Measurements from ENCODE around the gene PLEK.
"Not testable (repeated sequence)": the region's sequence is repeated elsewhere in the genome, so short reads cannot be mapped to it uniquely, and the experiment has no call there.

PLEK gene

DNA sequence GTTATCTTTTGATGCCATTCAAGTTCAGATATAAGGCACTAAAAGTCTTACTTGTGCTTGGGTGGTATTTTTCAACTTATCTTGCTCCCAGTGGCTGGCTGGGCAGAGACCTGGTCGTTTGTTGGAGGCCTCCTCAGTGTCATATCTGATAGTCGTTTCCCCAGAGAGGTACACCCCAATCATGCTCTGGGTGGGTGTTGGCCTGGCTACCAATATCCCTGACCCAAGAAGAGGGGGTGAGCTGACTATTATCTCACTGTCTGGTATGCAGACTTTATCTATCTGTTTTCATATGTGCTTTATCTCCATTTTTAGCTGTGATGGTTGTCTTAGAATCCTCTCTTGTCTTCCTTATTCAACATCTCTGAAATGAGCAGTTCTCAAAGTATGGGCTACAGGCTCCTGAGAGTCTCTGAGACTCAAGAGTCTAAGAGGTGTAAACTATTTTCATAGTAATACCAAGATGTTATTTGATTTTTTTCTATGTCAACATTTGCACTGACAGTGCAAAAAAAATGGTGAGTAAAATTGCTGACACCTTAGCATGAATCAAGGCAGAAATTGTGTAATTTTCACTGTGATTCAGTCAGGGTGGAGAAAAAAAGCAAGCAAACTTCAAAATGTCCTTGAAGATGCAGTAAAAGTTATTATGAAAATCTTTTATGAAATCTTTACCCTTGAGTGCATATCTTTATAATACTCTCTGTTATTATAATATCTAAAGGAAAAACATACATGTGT, 12.3 kb upstream of the PLEK start:
- no peak for DNase-seq (ENCODE audit: low spot score)

DNA sequence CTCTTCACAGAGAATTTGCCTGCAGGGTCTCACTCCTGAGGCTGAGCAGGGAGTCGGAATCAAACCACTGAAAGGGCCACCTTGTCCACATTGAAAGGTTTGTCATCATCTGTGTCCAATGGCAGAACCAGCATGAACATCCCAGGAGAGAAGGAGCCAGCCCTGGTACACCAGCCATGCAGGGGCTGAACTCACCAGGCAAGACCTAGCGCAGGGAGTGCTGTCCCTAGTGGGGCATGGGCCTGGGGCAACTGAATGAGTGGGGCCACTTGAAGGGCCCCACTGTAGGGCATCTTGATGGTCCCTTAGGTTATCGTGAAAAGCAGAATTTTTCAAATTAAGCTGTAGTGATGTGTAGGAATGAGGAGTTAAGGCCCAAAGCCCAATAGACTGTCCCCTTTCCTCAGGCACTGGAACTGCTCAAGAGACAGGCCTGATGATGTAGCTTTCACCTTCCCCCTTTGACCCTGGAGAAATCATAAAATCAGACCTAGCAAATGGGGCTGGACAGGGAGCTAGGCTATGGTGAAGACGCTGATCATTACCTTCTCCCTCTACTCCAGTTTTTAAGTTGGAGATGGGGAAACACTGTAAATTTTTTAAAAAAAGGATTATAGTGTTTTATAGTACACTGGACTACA, 8.4 kb upstream of the PLEK start:
- DNase-seq (ENCODE audit: low spot score): no peak

DNA sequence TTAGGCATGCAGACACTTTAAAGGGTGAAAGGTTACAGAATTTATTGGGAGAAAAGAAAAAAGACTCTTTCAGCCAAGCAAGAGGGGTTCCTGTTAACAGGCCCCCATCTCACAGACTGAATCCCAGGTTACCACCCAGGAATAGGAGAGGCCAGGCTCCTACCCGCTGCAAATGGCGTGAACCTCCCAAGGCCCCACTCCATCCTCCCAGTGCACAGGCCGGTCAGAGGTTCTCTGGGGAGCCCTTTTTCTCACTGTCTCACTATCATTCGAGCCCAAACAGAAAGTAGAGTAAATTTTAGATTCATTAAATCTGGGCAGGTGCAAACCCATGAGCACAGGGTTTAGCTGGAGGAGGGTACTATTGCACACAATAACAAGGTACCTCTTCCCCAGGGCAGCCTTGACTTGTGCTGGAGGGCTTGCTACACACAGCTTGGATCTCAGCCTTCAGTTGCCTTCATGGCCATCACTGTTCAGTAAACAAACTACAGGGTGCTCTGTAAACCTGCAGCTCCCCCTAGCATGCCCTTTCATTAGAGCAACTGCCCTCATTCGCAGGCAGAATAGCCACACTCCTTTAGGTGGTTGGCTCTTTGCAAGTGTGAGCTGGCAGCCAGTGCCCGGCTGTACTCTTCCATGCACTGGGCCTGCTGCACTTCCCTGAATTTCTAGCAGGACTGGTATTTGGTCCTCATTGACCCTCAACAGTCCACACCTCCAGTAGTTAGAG, 7.3 kb upstream of the PLEK start:
- peak; percentile 47 for DNase-seq (ENCODE audit: low spot score)

DNA sequence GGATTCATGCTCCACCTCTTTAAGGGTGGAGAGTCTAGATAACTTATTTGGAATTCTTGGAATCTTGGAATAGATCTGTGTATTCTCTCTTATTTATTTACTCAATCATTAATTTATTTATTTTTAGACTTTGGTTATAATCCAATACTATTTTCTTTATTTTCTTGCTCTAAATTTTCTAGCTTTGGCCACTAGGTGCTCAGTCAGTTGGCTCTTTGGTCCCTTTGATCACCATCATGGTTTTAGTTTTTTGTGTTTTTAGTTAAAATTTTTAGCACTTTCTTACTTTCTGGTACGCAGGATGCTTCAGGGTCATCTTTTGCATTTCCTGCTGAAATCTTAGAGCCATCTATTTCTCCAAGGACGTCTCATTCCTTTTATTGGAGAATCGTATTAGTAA, 5.2 kb upstream of the PLEK start:
- DNase-seq (ENCODE audit: low spot score): no peak

DNA sequence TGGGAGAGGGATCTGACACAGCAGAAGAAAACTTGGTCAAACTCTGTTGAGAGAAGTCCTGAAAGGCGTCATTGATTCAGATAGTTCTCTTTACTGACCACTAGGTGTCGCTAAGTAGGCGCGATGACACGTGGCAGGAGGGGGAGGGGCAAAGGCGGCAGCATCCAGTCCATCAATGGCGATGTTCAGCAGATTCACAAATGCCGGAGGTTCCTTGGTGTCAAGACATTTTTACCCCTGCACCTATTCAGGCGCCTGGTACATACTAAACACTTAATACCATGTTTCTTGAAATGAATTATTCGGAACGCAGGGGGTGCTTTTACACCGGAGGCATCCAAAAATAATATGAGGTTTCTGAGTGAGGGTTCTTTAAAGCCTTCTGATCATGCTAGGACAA, 3.0 kb upstream of the PLEK start:
- peak; percentile 59 for DNase-seq (ENCODE audit: low spot score)

DNA sequence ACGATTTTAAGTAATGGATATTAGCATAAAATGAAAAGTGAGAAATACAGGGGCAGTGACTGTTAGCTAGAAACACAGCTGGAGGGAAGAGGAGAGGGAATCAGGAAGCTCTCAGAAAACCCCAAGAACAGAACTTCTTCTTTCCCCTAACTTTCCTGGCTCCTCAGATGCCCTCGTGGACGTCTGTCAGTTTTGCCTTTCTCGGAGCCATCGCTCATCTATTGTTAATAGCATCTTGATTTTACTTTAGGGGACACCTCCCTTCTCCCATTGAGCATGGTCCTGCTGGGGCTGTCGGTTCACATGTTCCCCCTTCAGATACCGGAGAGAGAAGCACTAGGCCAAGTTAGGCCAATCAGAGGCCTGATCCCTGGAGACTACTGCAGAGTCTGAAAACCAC, 2.3 kb upstream of the PLEK start:
- no peak for DNase-seq (ENCODE audit: low spot score)

DNA sequence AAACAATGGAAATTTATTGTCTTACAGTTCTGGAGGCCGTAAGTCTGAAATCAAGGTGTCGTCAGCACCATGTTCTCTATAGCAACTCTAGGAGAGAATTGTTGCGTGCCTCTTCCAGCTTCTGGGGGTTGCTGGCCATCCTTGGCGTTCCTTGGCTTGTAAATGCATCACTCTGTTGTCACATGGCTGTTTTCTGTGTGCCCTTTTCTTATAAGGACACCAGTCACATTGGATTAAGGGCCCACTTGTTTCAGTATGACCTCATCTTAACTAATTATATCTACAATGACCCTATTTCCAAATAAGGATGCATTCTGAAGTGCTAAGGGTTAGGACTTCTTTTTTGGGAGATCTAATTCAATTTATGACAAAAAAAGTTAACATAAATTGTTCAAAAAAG, 1.4 kb upstream of the PLEK start:
- no peak for DNase-seq (ENCODE audit: low spot score)

DNA sequence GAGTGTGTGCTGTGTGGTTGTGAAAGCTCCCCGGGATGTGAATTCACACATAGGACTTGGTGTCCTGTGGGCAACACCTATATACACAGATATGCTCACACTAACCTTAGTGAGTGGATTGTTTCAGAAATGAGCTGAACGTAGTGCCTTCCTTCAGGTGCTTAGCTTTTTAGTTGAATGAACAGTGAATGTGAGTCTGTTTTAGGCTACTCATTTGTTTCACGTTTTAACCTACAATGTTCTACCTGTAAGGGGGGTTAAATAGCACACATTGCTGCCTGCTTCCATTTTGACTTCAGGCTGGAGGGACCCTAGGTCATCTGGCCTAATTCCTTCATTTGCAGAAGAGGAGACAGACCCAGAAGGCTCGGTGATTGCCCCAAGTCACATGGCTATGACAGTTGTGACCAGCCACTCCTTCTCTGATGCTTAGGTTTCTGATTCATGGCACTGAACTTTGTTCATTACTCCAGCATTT, 1.0 kb downstream of the PLEK start:
- no peak for DNase-seq (ENCODE audit: low spot score)

DNA sequence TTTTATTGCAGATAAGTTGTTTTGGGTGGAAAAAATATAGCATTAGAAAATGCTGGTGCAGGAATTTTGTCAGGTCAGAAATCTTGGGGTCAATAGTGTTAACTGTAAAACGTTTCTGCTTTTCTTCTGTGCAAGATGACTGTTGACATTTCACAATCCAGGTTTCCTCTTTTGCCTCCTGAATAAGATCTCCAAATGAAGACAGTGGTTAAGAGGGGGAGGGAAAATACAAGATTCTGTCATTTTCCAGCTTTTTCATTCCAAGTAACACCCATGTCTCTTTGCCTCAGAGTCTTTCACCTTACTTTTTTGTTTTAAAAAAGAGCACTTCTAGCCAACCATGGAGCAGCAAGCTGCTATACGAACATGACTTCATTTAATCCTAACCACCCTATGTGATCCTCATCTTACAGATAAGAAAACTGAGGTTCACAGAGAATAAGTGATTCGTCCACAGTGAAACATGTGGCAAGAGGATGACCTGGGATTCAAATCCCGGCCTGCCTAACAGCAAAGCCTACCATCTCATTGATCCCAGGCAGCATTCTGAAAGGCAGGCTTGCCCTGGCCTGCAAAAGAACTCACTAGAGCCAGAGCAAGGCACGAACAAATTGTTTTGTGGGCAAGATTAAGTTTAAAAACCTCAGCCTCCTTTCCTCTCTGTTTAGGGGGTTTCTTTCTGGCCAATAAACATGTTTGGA, 3.0 kb downstream of the PLEK start:
- DNase-seq (ENCODE audit: low spot score): no peak

DNA sequence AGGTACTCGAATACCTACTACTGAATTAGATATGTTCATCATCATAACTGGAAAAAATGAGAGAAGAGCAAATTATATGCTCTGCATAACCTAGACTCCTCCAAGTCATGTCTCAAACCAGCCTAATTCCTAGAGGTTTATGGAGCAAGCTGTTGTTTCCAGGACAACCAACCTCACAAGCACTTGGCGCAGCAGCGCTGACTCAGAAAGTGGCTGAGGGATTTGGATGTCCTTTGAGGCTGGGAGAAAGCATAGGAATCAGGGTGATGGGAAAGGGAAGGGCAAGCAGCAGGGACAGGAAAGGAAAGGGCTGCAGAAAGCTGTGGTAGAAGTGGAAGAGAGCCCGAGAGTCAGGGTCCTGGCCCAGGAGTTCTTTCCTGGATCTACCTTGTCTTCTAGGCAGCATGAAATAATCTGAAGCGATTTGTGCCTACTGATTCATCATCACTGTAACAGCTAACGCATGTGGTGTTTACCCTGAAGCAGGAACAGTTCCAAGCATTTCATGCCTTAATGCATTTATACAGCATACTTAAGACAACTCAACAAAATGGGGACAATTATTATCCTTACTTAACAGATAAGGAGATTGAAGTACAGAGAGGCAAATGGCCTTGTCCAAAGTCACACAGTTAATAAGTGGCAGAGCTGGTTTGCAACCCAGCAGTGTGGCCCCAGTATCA, 3.7 kb downstream of the PLEK start:
- DNase-seq (ENCODE audit: low spot score): peak; percentile 80

DNA sequence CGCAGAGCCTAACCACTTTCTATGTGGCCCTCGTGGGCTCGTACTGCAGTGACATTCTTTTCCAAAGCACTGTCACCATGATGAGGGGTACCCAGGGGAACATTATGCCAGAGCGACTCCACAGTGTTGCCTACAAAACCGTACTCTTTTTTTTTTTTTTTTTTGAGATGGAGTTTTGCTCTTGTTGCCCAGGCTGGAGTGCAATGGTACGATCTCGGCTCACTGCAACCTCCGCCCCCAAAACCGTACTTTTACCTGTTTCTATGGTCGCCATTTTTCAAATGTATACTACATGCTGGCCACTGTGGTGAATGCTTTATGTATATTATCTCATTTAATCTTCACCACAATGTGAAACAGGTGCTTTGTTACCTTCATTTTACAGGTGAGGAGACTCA, 4.3 kb downstream of the PLEK start:
- DNase-seq (ENCODE audit: low spot score): no peak

DNA sequence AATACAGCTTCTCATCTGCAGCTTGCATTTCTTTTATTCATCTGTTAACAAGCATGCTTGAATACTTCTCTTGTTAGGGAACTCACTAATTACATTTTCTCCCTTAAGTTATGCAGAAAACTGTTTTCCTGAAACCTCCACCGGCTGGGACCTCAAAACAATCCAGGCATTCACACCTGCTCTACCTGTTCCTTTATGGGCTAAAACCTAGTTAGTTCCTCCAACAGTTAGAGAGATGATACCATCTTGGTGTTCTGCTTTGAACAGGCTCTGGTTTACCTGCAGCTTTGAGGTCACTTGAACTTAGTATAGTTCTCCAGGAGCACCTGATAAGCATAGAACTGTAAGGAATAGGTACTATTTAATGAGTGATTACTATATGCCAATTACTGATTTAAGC, 6.1 kb downstream of the PLEK start:
- DNase-seq (ENCODE audit: low spot score): no peak

DNA sequence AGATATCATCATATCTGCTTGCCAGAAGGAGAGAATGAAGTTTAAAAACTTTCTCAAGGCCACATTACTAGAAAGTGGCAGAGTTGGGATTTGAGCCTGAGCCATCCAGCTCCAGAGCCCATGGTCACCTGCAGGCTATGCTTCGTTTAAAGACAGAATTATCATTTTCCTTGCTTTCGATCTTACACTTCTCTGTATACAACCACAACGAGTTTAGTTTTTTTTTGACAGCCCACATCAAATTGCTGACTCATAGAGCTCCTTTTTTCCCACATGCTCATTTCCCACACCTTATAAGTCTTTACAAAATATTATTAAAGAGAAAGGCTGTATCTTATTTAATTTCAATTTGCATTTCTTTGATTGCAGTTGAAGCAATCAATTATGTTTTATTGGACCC, 6.5 kb downstream of the PLEK start:
- DNase-seq (ENCODE audit: low spot score): no peak

DNA sequence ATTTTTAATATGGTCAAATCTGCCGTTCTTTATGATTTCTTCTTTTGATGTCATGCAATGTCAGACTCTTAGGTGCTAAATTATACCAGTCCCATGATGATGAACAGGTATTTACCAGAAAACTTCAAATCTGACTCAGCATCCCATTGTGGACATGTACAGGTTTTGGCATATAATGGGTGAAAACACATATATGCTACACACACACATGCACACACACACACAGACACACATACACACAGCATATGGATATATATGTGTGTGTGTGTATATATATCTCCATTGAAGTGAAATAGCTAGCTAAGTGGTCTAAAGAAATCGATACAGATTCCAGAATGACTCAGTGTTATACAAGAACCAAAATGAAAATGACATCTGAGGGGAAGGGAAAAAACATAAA, 7.4 kb downstream of the PLEK start:
- no peak for DNase-seq (ENCODE audit: low spot score)

DNA sequence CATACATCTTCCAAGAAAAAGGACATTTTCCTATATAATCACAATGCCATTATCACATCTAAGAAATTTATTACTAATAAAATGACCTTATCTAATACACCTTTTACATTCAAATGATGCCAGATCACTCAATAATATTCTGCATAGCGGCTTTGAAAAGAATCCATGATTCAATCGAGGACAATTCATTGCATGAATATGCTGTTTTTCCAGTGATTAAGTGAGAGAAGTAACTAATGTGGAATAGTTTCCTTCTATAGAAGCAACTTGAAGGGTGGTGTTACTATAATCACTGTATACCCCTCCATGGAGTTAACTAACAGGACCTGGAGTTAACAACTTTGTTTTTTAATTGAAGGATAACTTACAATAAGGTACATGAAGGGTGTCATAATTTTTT, 9.1 kb downstream of the PLEK start:
- DNase-seq (ENCODE audit: low spot score): no peak

DNA sequence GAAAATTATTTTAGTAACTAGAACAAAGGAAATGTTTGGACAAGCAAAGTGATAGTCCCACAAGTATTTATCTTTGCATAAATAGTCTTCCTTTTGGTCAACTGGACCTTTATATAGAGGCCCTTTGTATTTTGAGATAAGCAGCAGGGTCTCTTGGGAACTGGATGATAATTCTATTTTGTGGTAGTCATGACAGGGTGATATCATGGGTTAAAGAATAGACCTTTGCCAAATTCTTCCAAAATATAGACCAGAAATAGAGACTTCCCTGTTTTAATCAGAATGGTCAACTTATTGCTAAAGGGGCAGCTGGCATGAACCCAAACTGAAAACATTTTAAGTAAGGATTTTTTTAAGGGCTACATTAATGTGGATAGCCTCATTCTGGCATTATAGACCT, 10.5 kb downstream of the PLEK start:
- no peak for DNase-seq (ENCODE audit: low spot score)

DNA sequence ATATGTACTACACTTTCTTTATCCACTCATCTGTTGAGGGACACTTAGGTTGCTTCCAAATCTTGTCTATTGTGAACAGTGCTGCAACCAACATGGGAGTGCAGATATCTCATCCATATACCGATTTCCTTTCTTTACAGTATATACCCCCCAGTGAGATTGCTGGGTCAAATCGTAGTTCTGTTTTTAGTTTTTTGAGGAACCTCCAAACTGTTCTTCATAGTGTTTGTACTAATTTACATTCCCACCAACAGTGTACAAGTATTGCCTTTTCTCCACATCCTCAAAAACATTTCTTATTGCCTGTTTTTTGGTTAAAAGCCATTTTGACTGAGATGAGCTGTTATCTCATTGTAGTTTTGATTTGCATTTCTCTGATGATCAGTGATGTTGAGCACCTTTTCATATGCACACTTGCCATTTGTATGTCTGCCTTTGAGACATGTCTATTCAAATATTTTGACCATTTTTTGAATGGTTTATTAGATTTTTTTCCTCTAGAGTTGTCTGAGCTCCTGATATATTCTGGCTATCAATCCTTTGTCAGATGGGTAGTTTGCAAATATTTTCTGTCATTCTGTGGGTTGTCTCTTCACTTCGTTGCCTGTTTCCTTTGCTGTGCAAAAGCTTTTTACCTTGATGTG, 12.2 kb downstream of the PLEK start:
- no peak for DNase-seq (ENCODE audit: low spot score)

DNA sequence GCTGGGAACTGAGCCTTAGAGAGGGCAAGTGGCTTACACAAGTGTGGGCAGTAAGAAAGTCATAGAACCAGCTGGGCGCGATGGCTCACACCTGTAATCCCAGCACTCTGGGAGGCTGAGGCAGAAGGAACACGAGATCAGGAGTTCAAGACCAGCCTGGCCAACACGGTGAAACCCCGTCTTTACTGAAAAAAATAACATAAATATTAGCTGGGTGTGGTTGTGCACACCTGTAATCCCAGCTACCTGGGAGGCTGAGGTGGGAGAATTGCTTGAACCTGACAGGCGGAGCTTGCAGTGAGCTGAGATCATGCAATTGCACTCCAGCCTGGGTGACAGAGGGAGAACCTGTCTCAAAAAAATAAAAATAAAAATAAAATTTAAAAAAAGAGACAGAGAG, 13.7 kb downstream of the PLEK start:
- DNase-seq (ENCODE audit: low spot score): not testable (repeated sequence)

DNA sequence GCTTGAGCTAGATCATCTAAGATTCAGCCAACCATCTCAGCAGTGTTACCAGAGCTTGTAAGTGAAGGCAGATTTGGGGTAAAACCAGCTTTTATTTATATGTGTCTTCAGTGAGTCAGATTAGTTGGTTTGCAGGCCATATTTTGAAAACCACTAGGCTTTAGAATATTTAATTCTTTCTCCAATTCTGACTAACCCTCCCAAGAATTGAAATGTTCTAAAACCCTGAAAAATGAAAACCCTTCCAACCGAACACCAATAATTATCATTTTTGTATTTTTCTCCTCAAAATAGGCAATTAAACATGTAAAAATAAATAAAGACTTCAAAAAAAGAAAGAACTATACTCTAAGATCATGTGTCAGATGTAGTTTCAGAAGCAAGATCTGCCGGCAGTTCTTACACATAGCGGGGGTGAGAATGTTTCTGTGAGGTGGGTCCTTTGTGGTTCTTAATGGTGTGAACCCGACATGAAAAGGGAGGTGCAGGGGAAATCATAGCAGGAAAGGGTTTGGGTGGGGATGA, 14.2 kb downstream of the PLEK start:
- no peak for DNase-seq (ENCODE audit: low spot score)

DNA sequence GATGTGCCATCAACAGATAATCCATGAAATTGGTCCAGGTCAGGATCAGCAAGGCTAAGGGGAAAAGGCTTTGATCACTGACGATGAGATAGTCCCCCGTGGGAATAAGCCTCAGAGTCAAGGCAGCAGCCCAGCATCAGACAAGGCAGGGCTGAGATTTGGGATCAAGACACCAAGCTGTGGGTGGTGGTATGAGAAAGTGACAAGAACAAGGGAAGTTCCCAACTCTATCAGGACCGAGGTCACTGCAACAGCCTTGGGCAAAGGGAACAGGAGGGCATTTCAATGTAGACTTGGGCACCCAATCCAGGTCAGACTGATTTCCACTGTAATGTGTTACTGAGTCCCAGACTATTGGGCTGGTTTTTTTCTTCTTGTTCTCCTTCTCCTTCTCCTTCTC, 18.7 kb downstream of the PLEK start:
- DNase-seq (ENCODE audit: low spot score): no peak

DNA sequence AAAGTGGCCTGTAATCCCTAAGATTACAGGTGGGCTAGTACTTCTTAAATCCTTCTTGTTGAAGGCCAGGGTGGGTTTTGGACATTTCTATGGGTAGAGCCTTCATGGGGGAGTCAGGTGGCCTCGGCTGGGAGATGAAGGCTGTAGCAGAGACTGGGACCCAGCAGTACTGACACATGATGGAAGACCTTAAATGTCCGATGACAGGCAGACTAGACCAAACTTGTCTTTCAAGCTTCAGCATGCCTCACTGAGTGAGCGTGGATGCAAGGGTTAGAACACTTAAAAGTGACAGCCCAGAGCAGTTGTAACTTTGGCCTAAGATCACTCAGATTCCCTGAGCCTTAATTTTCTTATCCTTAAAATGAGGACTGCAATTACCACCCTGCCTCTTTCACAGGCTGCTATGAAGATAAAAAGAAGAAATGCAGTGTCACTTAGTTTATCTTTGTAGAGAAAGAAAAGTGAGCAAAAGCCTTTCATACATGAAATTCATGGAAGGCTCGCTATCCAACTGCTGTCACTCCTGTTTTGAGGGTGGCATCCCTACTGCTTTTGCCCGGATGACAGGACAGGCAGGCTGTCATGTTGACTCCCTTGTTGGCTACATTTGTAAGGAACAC, 19.5 kb downstream of the PLEK start:
- no peak for DNase-seq (ENCODE audit: low spot score)

All from AG08396 (cell line).